ENCODE results near the gene CDK5RAP2.
"Not testable (repeated sequence)": the region's sequence is repeated elsewhere in the genome, so short reads cannot be mapped to it uniquely, and the experiment has no call there.

CDK5RAP2 gene

GRCh38 chr9:120464176-120464886 is 115.6 kb downstream of the CDK5RAP2 start:
- DNase-seq, result no peak

GRCh38 chr9:120463765-120464164 is 116.2 kb downstream of the CDK5RAP2 start:
- DNase-seq, result no peak

- not testable (repeated sequence) for DNase-seq
Observed at GRCh38 chr9:120461677-120462076, 118.3 kb downstream of the CDK5RAP2 start.

- no peak for DNase-seq
Observed at GRCh38 chr9:120456218-120456617, 123.7 kb downstream of the CDK5RAP2 start.

GRCh38 chr9:120454467-120454866 is 125.5 kb downstream of the CDK5RAP2 start:
- no peak for DNase-seq

GRCh38 chr9:120453792-120454191 is 126.2 kb downstream of the CDK5RAP2 start:
- DNase-seq, result no peak

DNA sequence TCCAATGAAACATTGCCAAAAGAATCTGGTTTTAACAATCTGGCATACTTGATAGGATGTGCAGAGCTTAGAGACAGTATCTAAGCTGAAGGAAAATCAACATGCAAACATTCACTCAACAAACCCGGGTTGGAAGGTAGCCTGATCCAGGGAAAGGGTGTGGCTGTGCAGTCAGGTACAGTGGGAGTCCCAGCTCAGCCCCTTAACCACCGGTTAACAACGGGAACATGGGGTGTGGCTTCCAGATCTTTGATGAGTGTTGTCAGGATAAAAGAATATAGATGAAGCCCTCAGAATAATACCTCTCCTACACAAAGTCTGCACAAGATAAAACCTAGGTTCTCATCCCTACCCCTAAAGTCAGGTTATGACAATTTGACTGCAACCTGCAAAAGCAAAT is 127.3 kb downstream of the CDK5RAP2 start:
- no peak for DNase-seq

GRCh38 chr9:120450916-120451315 is 129.1 kb downstream of the CDK5RAP2 start:
- no peak for DNase-seq

GRCh38 chr9:120449566-120449965 is 130.4 kb downstream of the CDK5RAP2 start:
- no peak for DNase-seq

- DNase-seq, result no peak
Observed at GRCh38 chr9:120447959-120448500, 131.9 kb downstream of the CDK5RAP2 start.

- no peak for DNase-seq
Observed at GRCh38 chr9:120446671-120447070, 133.3 kb downstream of the CDK5RAP2 start.

DNA sequence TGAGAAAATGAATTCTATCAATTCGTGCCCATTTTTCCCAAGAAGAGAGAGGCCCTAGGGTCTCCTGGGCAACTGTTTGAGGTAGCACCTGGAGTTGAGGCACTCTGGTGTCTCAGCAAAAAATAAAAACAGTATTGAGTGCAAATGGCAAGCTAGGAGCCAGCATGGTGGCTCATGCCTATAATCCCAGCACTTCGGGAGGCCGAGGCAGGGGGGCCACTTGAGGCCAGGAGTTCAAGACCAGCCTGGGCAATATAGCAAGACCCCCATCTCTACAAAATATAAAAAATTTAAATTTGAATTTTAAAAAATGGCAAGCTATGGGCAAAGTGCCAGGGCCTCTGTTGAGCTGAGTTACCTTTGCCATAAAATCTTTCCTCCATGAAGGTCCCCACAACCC is 136.0 kb downstream of the CDK5RAP2 start:
- DNase-seq, result no peak

DNA sequence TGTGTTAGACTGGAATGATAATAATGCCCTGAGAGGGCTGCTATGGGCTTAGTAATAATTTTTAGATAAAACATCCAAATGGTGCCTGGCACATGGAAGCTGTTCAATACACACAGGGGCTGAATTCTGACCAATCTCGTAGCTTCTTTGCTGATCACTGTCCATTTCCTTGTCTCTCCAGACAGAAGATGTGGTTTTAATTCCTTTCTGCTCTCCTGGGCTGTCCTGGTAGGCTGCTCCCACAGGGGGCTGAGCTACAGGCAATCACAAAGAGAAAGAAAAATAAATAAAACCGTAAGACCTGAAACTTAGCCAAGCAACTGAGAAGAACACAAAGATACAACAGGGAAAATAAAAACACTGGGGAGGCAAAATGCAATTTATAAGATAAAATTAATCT is 136.5 kb downstream of the CDK5RAP2 start:
- no peak for DNase-seq

DNA sequence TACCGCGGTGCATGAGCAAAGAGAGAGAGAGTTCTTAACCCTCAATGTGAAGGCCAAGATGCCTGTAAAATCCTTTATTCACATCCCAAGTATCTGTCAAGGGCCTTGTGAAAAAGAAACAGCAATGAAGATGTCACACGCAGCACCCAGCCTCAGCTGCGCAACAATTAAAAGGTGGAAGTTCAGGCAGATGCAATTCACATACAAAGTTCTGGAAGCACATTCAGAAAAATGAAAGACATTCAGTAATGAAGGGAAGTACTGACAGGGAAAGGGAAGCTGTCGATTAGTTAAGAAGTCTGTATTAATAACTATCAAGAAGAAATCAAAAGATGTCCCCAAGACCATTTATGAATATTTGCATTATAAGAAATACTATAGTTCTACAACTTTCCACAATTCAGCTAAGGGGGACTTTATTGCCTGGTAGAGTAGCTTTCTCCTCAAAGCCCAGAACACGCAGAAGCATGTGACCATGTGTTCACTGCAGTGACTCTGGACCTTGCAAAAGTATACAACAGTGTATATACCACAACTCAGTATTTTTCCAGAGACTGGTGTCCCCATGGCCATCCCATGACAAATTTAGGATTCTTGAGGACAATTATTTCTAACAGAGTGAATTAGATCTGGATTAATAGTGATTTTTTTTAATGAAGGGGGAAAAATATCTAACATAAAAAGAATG is 137.5 kb downstream of the CDK5RAP2 start:
- DNase-seq, result no peak

DNA sequence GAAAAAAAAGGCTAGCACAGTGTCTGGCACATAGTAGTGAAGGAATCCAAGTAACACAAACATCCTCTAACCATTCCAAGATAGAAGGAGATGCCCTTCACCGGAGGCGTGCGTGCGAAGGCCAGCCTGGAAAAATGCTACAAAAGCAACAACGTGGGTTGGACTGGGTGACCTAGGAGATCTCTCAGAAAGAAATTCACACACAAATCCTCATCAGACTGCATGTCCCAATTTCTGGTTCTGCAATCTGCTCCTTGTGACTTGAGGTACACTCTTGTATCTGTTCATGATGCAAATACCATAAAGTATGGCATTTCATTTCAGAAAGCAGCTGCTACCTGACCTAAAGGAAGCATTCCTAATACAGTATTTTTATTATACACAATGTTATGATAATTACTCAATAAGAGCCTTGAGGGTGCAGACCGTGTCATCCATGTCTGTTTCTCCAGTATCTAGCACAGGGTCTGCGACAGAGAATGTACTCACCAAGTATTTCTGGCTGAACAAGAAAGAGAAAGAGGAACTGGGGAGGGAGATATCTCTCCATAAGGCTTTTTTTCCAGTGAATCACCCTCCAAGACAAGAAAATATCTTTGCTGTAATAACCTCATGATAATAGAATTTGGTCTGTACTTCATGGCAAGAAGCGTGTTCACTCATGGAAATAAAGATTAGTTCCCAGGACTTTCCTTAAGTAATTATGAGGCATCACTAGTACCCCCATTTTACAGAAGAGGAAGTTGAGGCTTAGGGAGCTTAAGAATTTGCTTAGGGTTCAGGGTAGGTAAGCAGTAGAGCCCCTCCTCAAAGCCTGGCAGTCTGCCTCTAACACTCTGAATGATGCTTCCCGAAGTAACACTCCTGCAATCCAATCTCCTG is 138.3 kb downstream of the CDK5RAP2 start:
- DNase-seq, result no peak

- no peak for DNase-seq
Observed at GRCh38 chr9:120440791-120441190, 139.2 kb downstream of the CDK5RAP2 start.

DNA sequence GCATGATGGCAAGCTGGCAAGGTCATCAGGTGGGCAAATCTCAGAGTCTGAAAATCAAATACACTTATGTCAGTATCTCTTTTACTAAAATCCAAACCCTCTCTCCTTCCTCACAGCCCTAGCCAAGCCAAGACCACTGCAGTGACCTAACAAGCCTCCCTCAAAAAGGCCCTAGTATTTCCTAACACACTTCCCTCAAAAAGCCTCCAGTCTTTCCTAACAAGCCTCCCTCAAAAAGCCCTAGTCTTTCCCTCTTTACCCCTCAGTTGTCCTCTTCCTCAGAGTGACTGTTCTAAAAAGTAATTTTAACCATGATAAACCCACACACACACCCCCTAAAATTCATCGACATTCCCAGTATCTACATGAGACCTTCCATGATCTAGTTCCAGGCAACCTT is 140.0 kb downstream of the CDK5RAP2 start:
- DNase-seq, result no peak

GRCh38 chr9:120438836-120439546 is 141.0 kb downstream of the CDK5RAP2 start:
- peak; percentile 1 for DNase-seq

DNA sequence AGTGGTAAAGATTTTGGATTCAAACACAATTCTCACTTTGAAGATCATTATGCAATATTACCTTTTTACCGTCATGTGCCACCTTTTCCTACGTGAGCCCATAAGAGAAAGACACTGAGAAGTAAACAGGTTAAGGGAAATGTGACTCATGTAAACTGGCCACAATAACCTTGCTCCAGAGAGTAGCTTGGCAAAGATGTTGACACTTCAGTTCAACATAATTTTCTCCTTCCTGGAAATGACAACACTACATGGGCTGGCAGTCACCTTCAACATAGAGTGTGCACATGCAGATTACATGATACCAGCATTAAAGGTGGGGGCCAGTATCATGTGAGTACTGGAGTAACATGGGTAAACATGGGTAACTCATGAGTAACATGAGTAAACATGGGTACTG is 141.9 kb downstream of the CDK5RAP2 start:
- DNase-seq, result no peak

GRCh38 chr9:120436983-120437475 is 142.9 kb downstream of the CDK5RAP2 start:
- DNase-seq, result no peak

DNA sequence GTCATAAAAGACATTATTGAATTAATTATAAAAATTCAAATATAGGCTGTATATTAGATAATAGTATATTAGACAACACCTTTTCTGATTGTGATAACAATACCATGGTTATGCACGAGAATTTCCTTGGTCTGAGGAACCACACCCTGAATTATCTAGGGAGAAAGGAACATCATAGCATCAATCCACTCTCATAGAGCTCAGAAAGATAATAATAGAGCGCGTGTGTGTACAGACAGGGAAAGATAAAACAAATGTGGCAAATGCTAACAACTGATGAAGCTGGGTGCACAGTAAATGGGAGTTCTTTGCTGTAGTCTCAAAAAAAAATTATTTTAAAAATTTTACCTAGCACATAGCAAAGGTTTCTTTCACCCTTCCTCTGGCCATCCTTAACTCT is 143.5 kb downstream of the CDK5RAP2 start:
- DNase-seq, result no peak

GRCh38 chr9:120435091-120435490 is 144.9 kb downstream of the CDK5RAP2 start:
- no peak for DNase-seq

Measured in NCI-H2227 treated with DMSO at 0.1 percent for 48 hours (cell line).